ENCODE results near the gene ZSCAN5A.
"Not testable (repeated sequence)": the region's sequence is repeated elsewhere in the genome, so short reads cannot be mapped to it uniquely, and the experiment has no call there.

ZSCAN5A gene

GRCh38 chr19:56253737-56254136, 60.9 kb downstream of the ZSCAN5A start:
- Histone ChIP-seq H3K27ac (ENCODE audit: low read depth, low read length) (no peak overlapping the region), H3K9me3 (ENCODE audit: insufficient read depth, low read length) (no peaks in the 10 kb centered on the region), H3K9me2 (replicated peaks; ENCODE audit: insufficient read depth, low read length) (no peaks in the 10 kb centered on the region), H3K79me2 (ENCODE audit: insufficient read depth, low read length) (no peaks in the 10 kb centered on the region), H2AFZ (ENCODE audit: low read depth, low read length, severe bottlenecking) (no peak overlapping the region), H3F3A (ENCODE audit: insufficient read depth) (0 out of 2 replicates have a peak, but pooled peaks cover 6% of the 10 kb centered on the region), H4K20me1 (ENCODE audit: low read depth, low read length) (no peaks in the 10 kb centered on the region), H3K36me3 (ENCODE audit: low read length) (no peaks in the 10 kb centered on the region), H3K4me3 (ENCODE audit: insufficient read depth, low read length, poor library complexity, severe bottlenecking) (no peak overlapping the region), H3K27me3 (ENCODE audit: low read length) (no peaks in the 10 kb centered on the region), H3K9ac (ENCODE audit: low read length) (no peak overlapping the region), H3K4me2 (ENCODE audit: low read depth, low read length, poor library complexity, severe bottlenecking) (no peak overlapping the region)
- TF ChIP-seq EZH2phosphoT487 (conservative IDR thresholded peaks at IDR 0.05; ENCODE audit: low read length): no peak
- peak; percentile 31 for TF ChIP-seq CTCF (IDR thresholded peaks at IDR 0.05; ENCODE audit: insufficient read depth, low read length, poor library complexity, severe bottlenecking)

GRCh38 chr19:56252699-56253422, 61.8 kb downstream of the ZSCAN5A start:
- Histone ChIP-seq H3K27me3 (ENCODE audit: low read length) (no peaks in the 10 kb centered on the region), H3K4me3 (ENCODE audit: insufficient read depth, low read length, poor library complexity, severe bottlenecking) (no peak overlapping the region), H3K27ac (ENCODE audit: low read depth, low read length) (no peak overlapping the region), H3K9me2 (replicated peaks; ENCODE audit: insufficient read depth, low read length) (no peaks in the 10 kb centered on the region), H3K79me2 (ENCODE audit: insufficient read depth, low read length) (no peaks in the 10 kb centered on the region), H3F3A (ENCODE audit: insufficient read depth) (0 out of 2 replicates have a peak, but pooled peaks cover 6% of the 10 kb centered on the region), H2AFZ (ENCODE audit: low read depth, low read length, severe bottlenecking) (peak overlapping the region; percentile 86), H4K20me1 (ENCODE audit: low read depth, low read length) (no peaks in the 10 kb centered on the region), H3K9ac (ENCODE audit: low read length) (no peak overlapping the region), H3K36me3 (ENCODE audit: low read length) (no peaks in the 10 kb centered on the region), H3K4me2 (ENCODE audit: low read depth, low read length, poor library complexity, severe bottlenecking) (no peak overlapping the region), H3K9me3 (ENCODE audit: insufficient read depth, low read length) (no peaks in the 10 kb centered on the region)
- TF ChIP-seq CTCF (IDR thresholded peaks at IDR 0.05; ENCODE audit: insufficient read depth, low read length, poor library complexity, severe bottlenecking) (peak; percentile 78), EZH2phosphoT487 (conservative IDR thresholded peaks at IDR 0.05; ENCODE audit: low read length) (no peak)

DNA sequence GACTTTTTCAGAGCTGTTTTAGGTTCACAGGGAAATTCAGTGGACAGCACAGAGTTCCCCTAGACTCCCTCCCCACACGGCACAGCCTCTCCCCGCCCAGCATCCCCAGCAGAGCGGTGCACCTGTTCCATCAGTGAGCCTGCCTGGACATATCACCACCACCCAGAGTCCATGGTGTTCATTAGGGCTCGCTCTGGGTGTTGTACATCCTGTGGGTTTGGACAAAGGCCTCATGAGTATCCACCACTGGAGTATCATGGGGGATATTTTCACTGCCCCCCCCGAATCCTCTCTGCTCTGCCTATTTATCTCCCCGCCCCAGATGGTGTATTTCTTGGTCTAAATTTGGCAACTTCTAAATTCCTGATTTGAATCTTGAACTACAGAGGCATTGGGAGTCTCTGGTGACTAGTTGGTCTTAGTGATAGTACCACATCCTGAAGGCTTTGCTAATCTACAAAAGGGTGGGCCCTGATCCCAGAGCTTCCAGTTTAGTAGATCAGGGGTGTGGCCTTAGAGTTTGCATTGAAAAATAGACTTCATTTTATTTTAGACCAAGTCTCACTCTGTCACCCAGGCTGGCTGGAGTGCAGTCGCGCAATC, 65.8 kb downstream of the ZSCAN5A start:
- not testable (repeated sequence) for H2AFZ ChIP-seq (ENCODE audit: low read depth, low read length, severe bottlenecking); H3K27ac ChIP-seq (ENCODE audit: low read depth, low read length); H3K9me3 ChIP-seq (ENCODE audit: insufficient read depth, low read length); H3K27me3 ChIP-seq (ENCODE audit: low read length); H3K79me2 ChIP-seq (ENCODE audit: insufficient read depth, low read length); H3K4me2 ChIP-seq (ENCODE audit: low read depth, low read length, poor library complexity, severe bottlenecking); H3K4me3 ChIP-seq (ENCODE audit: insufficient read depth, low read length, poor library complexity, severe bottlenecking); H3K9ac ChIP-seq (ENCODE audit: low read length); H3K36me3 ChIP-seq (ENCODE audit: low read length); H3F3A ChIP-seq (ENCODE audit: insufficient read depth); H4K20me1 ChIP-seq (ENCODE audit: low read depth, low read length); H3K9me2 ChIP-seq (replicated peaks; ENCODE audit: insufficient read depth, low read length)

DNA sequence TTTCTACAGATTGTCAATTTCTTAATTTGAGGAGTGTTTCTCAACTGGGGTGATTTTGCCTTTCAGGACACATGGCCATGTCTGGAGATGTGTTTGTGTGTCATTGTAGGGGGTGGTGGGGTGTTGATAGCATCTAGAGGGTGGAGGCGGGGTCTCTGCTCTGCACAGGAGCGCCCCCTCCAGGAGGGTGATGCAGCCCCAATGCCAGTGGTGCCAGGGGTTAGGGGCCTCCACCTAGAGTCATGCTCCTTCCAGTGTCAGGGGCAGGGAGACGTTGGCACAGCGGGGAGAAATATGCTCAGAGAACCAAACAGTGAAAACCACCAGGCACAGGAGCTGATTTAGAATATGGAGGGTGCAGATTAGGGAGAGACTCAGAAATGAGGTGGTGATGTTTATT, 68.9 kb downstream of the ZSCAN5A start:
- H3K27ac ChIP-seq (ENCODE audit: low read depth, low read length); H3K9me2 ChIP-seq (replicated peaks; ENCODE audit: insufficient read depth, low read length); H3K4me3 ChIP-seq (ENCODE audit: insufficient read depth, low read length, poor library complexity, severe bottlenecking); H4K20me1 ChIP-seq (ENCODE audit: low read depth, low read length); H3K79me2 ChIP-seq (ENCODE audit: insufficient read depth, low read length); H3K9ac ChIP-seq (ENCODE audit: low read length); H3K4me2 ChIP-seq (ENCODE audit: low read depth, low read length, poor library complexity, severe bottlenecking); H3K36me3 ChIP-seq (ENCODE audit: low read length); H2AFZ ChIP-seq (ENCODE audit: low read depth, low read length, severe bottlenecking); H3K27me3 ChIP-seq (ENCODE audit: low read length); H3F3A ChIP-seq (ENCODE audit: insufficient read depth); H3K9me3 ChIP-seq (ENCODE audit: insufficient read depth, low read length): not testable (repeated sequence)

Measured in SU-DHL-6 (cell line).